GM13976 (cell line): ENCODE data around the gene CACNA2D3.

Experiments used
- DNase-seq: peaks from one replicate; pipeline ENCODE4 v3.0.0; 2012; ENCODE audit warnings: low spot score
- CTCF ChIP-seq: IDR thresholded peaks from 2 replicates; pipeline ENCODE4 v1.5.1; 2012; ENCODE audit warnings: borderline replicate concordance, mild to moderate bottlenecking; ENCODE audit not compliant: insufficient read depth; ENCODE audit errors: extremely low read depth, missing control alignments, control extremely low read depth
- in situ Hi-C: fragments of 300-500 bp; cut with MboI; formaldehyde crosslinking; loops from one replicate; pipeline ENCODE4 v1.12.0; 2022; ENCODE audit warnings: low sequenced_read_pairs, mixed read lengths, inconsistent platforms; ENCODE audit not compliant: unreplicated experiment

Gene CACNA2D3

GRCh38 chr3:54344601-54345231 lies 222.4 kb downstream of the CACNA2D3 start:
- TF ChIP-seq CTCF: no peak
- no peak for DNase-seq
- in situ Hi-C loops: no loop called here

GRCh38 chr3:54345847-54346375 lies 223.6 kb downstream of the CACNA2D3 start:
- TF ChIP-seq CTCF: no peak
- in situ Hi-C loops: no loop called here
- no peak for DNase-seq

GRCh38 chr3:54347060-54347459 lies 224.7 kb downstream of the CACNA2D3 start:
- no peak for DNase-seq
- in situ Hi-C loops: no loop called here
- TF ChIP-seq CTCF: no peak

GRCh38 chr3:54347933-54348332 lies 225.6 kb downstream of the CACNA2D3 start:
- in situ Hi-C loops: no loop called here
- no peak for DNase-seq
- no peak for TF ChIP-seq CTCF

- in situ Hi-C loops: no loop called here
- no peak for DNase-seq
- TF ChIP-seq CTCF: no peak
Observed at GRCh38 chr3:54349231-54349652, 226.9 kb downstream of the CACNA2D3 start.

- in situ Hi-C loops: loop anchor here (25.0 kb wide), 1 partner anchor 412 kb away; no protein-coding TSS in a partner anchor
- no peak for TF ChIP-seq CTCF
- no peak for DNase-seq
Observed at GRCh38 chr3:54349691-54350090, 227.3 kb downstream of the CACNA2D3 start.
